Prostate gland (tissue), 2 donors: ENCODE data around the gene USP43.

ENCODE experiments used
- CTCF ChIP-seq, 4 experiments: fragments of 200-600 bp in 2 of 4; fragments of 450-650 bp in 2 of 4; sonication (generic) in 2 of 4; IDR thresholded peaks; 1 replicate in 3 of 4; 2 replicates in 1 of 4; pipeline ENCODE4 v1.5.1; 2016 to 2019; ENCODE audit warnings: antibody characterized with exemption in 4 of 4, mild to moderate bottlenecking in 2 of 4, moderate library complexity in 2 of 4
- POLR2A ChIP-seq: fragments of 450-650 bp; IDR thresholded peaks from one replicate; pipeline ENCODE4 v1.6.1; 2016; ENCODE audit warnings: antibody characterized with exemption, mild to moderate bottlenecking
- POLR2AphosphoS5 ChIP-seq: sonication (generic); formaldehyde crosslinking; IDR thresholded peaks from one replicate; pipeline ENCODE4 v1.6.1; 2017; ENCODE audit warnings: antibody characterized with exemption

DNA sequence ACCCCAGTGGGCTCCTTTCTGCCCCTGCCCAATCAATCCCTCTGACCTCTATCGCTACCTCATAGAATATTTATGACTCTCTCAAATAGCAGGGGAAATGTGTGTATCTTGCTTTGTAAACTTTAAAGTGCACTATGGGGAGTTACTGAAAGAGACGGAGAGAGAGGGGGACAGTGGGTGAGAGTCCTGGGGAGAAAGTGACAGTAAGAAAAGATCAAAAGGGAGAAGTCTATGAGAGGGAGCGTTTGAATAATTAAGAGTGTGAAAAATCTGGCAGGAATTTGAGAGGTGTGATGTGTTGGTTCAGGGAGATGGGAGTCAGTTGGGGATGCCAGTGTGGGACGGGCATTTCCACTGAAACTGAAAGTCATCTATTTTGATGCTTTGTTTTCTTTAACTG is 32.6 kb downstream of the USP43 start:
- TF ChIP-seq POLR2A: no peak
- no peak for TF ChIP-seq CTCF (IDR thresholded peaks at IDR 0.05)
- TF ChIP-seq POLR2AphosphoS5: no peak
